ENCODE data around the gene CCDC112.

CCDC112 gene

GRCh38 chr5:115321309-115321708 lies 24.9 kb upstream of the CCDC112 start:
- H3K9ac ChIP-seq = no peak overlapping the region
- H3K4me3 ChIP-seq (IDR thresholded peaks at IDR 0.05; ENCODE audit: insufficient read depth, low read depth, low read length) = no peak overlapping the region
- H3K27ac ChIP-seq = no peak overlapping the region
- H2AFZ ChIP-seq (ENCODE audit: low read depth) = no peak overlapping the region
- H3K27me3 ChIP-seq (ENCODE audit: insufficient read depth, low read depth) = no peaks in the 10 kb centered on the region
- H3K36me3 ChIP-seq (ENCODE audit: insufficient read depth) = no peaks in the 10 kb centered on the region
- no peaks in the 10 kb centered on the region for H3K79me2 ChIP-seq (ENCODE audit: insufficient read depth, low read depth)
- H4K20me1 ChIP-seq (ENCODE audit: insufficient read depth) = no peaks in the 10 kb centered on the region
- peaks cover 13% of the 10 kb centered on the region for H3K4me1 ChIP-seq (ENCODE audit: low read depth, poor library complexity, severe bottlenecking)
- no peak overlapping the region for H3K4me2 ChIP-seq
- no peak for TF ChIP-seq CTCF (conservative IDR thresholded peaks at IDR 0.05; ENCODE audit: low read depth, low read length)

GRCh38 chr5:115320515-115320914 lies 24.1 kb upstream of the CCDC112 start:
- H3K27ac ChIP-seq = no peak overlapping the region
- peaks cover 10% of the 10 kb centered on the region for H3K4me1 ChIP-seq (ENCODE audit: low read depth, poor library complexity, severe bottlenecking)
- TF ChIP-seq CTCF (conservative IDR thresholded peaks at IDR 0.05; ENCODE audit: low read depth, low read length) = no peak
- H3K36me3 ChIP-seq (ENCODE audit: insufficient read depth) = no peaks in the 10 kb centered on the region
- no peaks in the 10 kb centered on the region for H3K27me3 ChIP-seq (ENCODE audit: insufficient read depth, low read depth)
- no peak overlapping the region for H3K4me3 ChIP-seq (IDR thresholded peaks at IDR 0.05; ENCODE audit: insufficient read depth, low read depth, low read length)
- no peaks in the 10 kb centered on the region for H4K20me1 ChIP-seq (ENCODE audit: insufficient read depth)
- H3K9ac ChIP-seq = no peak overlapping the region
- no peak overlapping the region for H2AFZ ChIP-seq (ENCODE audit: low read depth)
- H3K4me2 ChIP-seq = no peak overlapping the region
- H3K79me2 ChIP-seq (ENCODE audit: insufficient read depth, low read depth) = no peaks in the 10 kb centered on the region

- H3K4me2 ChIP-seq = no peak overlapping the region
- H3K4me3 ChIP-seq (IDR thresholded peaks at IDR 0.05; ENCODE audit: insufficient read depth, low read depth, low read length) = no peak overlapping the region
- H3K79me2 ChIP-seq (ENCODE audit: insufficient read depth, low read depth) = no peaks in the 10 kb centered on the region
- H3K27me3 ChIP-seq (ENCODE audit: insufficient read depth, low read depth) = no peaks in the 10 kb centered on the region
- H3K9ac ChIP-seq = no peak overlapping the region
- H3K4me1 ChIP-seq (ENCODE audit: low read depth, poor library complexity, severe bottlenecking) = peaks cover 4% of the 10 kb centered on the region
- no peak overlapping the region for H3K27ac ChIP-seq
- no peaks in the 10 kb centered on the region for H4K20me1 ChIP-seq (ENCODE audit: insufficient read depth)
- H3K36me3 ChIP-seq (ENCODE audit: insufficient read depth) = no peaks in the 10 kb centered on the region
- TF ChIP-seq CTCF (conservative IDR thresholded peaks at IDR 0.05; ENCODE audit: low read depth, low read length) = no peak
- H2AFZ ChIP-seq (ENCODE audit: low read depth) = no peak overlapping the region
These were observed 23.6 kb upstream of the CCDC112 start for GRCh38 chr5:115320006-115320405.

- H3K36me3 ChIP-seq (ENCODE audit: insufficient read depth) = no peaks in the 10 kb centered on the region
- H4K20me1 ChIP-seq (ENCODE audit: insufficient read depth) = no peaks in the 10 kb centered on the region
- H3K4me2 ChIP-seq = no peak overlapping the region
- H3K9ac ChIP-seq = no peak overlapping the region
- no peak overlapping the region for H2AFZ ChIP-seq (ENCODE audit: low read depth)
- H3K4me1 ChIP-seq (ENCODE audit: low read depth, poor library complexity, severe bottlenecking) = no peaks in the 10 kb centered on the region
- no peaks in the 10 kb centered on the region for H3K79me2 ChIP-seq (ENCODE audit: insufficient read depth, low read depth)
- TF ChIP-seq CTCF (conservative IDR thresholded peaks at IDR 0.05; ENCODE audit: low read depth, low read length) = no peak
- H3K27ac ChIP-seq = no peak overlapping the region
- no peak overlapping the region for H3K4me3 ChIP-seq (IDR thresholded peaks at IDR 0.05; ENCODE audit: insufficient read depth, low read depth, low read length)
- H3K27me3 ChIP-seq (ENCODE audit: insufficient read depth, low read depth) = no peaks in the 10 kb centered on the region
These were observed 22.6 kb upstream of the CCDC112 start for GRCh38 chr5:115319007-115319406.

Measured in KMS-11 (cell line).